GM12878 (cell line): ENCODE data around the gene SPIRE2. TPM values are rescaled to one million over a fixed set of nuclear protein-coding genes. Genes with fewer than 3 reads are reported as not detected.
"Not testable (repeated sequence)": the region's sequence is repeated elsewhere in the genome, so short reads cannot be mapped to it uniquely, and the experiment has no call there.

Source experiments
- ATAC-seq: fragments of 200-7000 bp; cut with Tn5 transposase; 3 replicates; pipeline ENCODE4 v1.9.1; 2020; ENCODE audit warnings: mild to moderate bottlenecking, moderate library complexity
- BruUV-seq: library from RNA; stranded (reverse); fragments of 400-500 nt; replicated peaks from 2 replicates; lab custom pipeline; 2021; lab: Mats Ljungman, UMichigan
- CTCF ChIA-PET: fragments of 300-600 bp; sonication (Branson Sonifier 250); formaldehyde crosslinking; extraction: SDS; loops from one replicate; lab custom pipeline; 2021; ENCODE audit warnings: inconsistent platforms; lab: Yijun Ruan, JAX
- POLR2A ChIA-PET: fragments of 350-600 bp; formaldehyde crosslinking; extraction: SDS; loops from one replicate; lab custom pipeline; 2021; ENCODE audit warnings: inconsistent platforms; lab: Charles Lee
- RAD21 ChIA-PET: fragments of 300-600 bp; sonication (Branson Sonifier 250); formaldehyde crosslinking; loops from one replicate; lab custom pipeline; 2023; ENCODE audit warnings: antibody characterized with exemption; ENCODE audit not compliant: unreplicated experiment; lab: Charles Lee
- SMC1A ChIA-PET: fragments of 300-600 bp; sonication (Branson Sonifier 250); formaldehyde crosslinking; loops from one replicate; lab custom pipeline; 2023; ENCODE audit not compliant: unreplicated experiment, uncharacterized antibody; lab: Charles Lee
- DNase-seq: peaks from one replicate; pipeline ENCODE4 v3.0.0-alpha.2; 2011; ENCODE audit warnings: low read depth, low spot score
- FAIRE-seq: peaks from 3 replicates; lab custom pipeline; 2011; peaks lifted over from hg19 to GRCh38; lab: Jason Lieb, UNC
- H2AFZ ChIP-seq: 2 replicates; pipeline ENCODE4 v1.6.0; 2011; ENCODE audit warnings: low read depth, low read length, control low read depth; ENCODE audit not compliant: control insufficient read depth
- H3K27ac ChIP-seq: 2 replicates; pipeline ENCODE4 v1.5.1; 2011; ENCODE audit warnings: control low read depth; ENCODE audit not compliant: control insufficient read depth, insufficient read depth
- H3K27me3 ChIP-seq, 2 experiments: replicated peaks in 1 of 2; 2 replicates each; pipeline versions ENCODE4 v1.6.0 to v1.6.1; 2011; ENCODE audit warnings: low read length in 1 of 2; ENCODE audit not compliant: control insufficient read depth in 2 of 2, insufficient read depth in 2 of 2
- H3K36me3 ChIP-seq, 2 experiments: 2 replicates each; pipeline ENCODE4 v1.5.1; 2011; ENCODE audit warnings: low read length in 1 of 2; ENCODE audit not compliant: control insufficient read depth in 2 of 2, insufficient read depth in 2 of 2
- H3K4me1 ChIP-seq: 2 replicates; pipeline ENCODE4 v1.6.1; 2011; ENCODE audit warnings: mild to moderate bottlenecking, low read length, moderate library complexity, mixed read lengths; ENCODE audit not compliant: control insufficient read depth, insufficient read depth
- H3K4me2 ChIP-seq: 2 replicates; pipeline ENCODE4 v1.6.0; 2011; ENCODE audit warnings: control low read depth; ENCODE audit not compliant: control insufficient read depth, insufficient read depth
- H3K4me3 ChIP-seq: fragments of 200-600 bp; sonication (generic); 2 replicates; pipeline ENCODE4 v1.5.1; 2016
- H3K79me2 ChIP-seq: 2 replicates; pipeline ENCODE4 v1.6.0; 2011; ENCODE audit warnings: low read length; ENCODE audit not compliant: control insufficient read depth, insufficient read depth
- H3K9ac ChIP-seq: 2 replicates; pipeline ENCODE4 v1.8.0; 2011; ENCODE audit warnings: low read length, control low read depth, mixed read lengths; ENCODE audit not compliant: control insufficient read depth, insufficient read depth
- H3K9me3 ChIP-seq: replicated peaks from 3 replicates; pipeline ENCODE4 v1.5.1; 2011; ENCODE audit warnings: mild to moderate bottlenecking, low read length; ENCODE audit not compliant: control insufficient read depth, insufficient read depth
- H4K20me1 ChIP-seq: 2 replicates; pipeline ENCODE4 v1.6.0; 2011; ENCODE audit not compliant: control insufficient read depth, insufficient read depth
- BMI1 ChIP-seq: fragments of 450-650 bp; IDR thresholded peaks from 2 replicates; pipeline ENCODE4 v1.6.1; 2016; ENCODE audit warnings: mild to moderate bottlenecking, moderate library complexity, borderline replicate concordance
- FOXM1 ChIP-seq: IDR thresholded peaks from 2 replicates; pipeline ENCODE4 v1.6.1; 2012; ENCODE audit warnings: low read depth, mild to moderate bottlenecking, inconsistent platforms, low read length, moderate library complexity
- KDM1A ChIP-seq: fragments of 200-600 bp; sonication (generic); IDR thresholded peaks from 2 replicates; pipeline ENCODE4 v1.6.1; 2016; ENCODE audit warnings: borderline replicate concordance
- NBN ChIP-seq: fragments of 450-650 bp; IDR thresholded peaks from 2 replicates; pipeline ENCODE4 v1.6.1; 2016
- SPI1 ChIP-seq: IDR thresholded peaks from 2 replicates; pipeline ENCODE4 v1.6.1; 2011; ENCODE audit warnings: low read depth, mild to moderate bottlenecking, low read length, moderate library complexity, borderline replicate concordance; ENCODE audit not compliant: insufficient read depth
- SREBF1 ChIP-seq: IDR thresholded peaks from 2 replicates; pipeline ENCODE4 v1.6.1; 2012; ENCODE audit warnings: mild to moderate bottlenecking, low read length
- SUPT20H ChIP-seq: IDR thresholded peaks from 2 replicates; pipeline ENCODE4 v1.6.1; 2011; ENCODE audit warnings: low read depth, mild to moderate bottlenecking, low read length, moderate library complexity, borderline replicate concordance; ENCODE audit not compliant: control insufficient read depth
- WGBS: methylation state at CpG from one replicate; pipeline ENCODE4 v1.1.6; 2016; ENCODE audit warnings: low lambda C conversion rate; ENCODE audit not compliant: insufficient replicate concordance, insufficient coverage; ENCODE audit errors: missing lambda C conversion rate; 5-methylcytosine and 5-hydroxymethylcytosine counted together
- in situ Hi-C: fragments of 300-500 bp; cut with MboI; formaldehyde crosslinking; loops from 9 replicates; pipeline ENCODE4 v1.14.3; 2018; ENCODE audit warnings: mixed read lengths
- intact Hi-C: fragments of 100-400 bp; cut with micrococcal nuclease; formaldehyde crosslinking; loops from one replicate; pipeline ENCODE4 v1.14.2; 2022; ENCODE audit not compliant: unreplicated experiment
- polyA plus RNA-seq, 11 experiments: library from polyadenylated mRNA; depleted of rRNA in 4 of 11; unstranded in 6 of 11; stranded (reverse) in 5 of 11; fragments of >200 nt; fragmentation: Nextera tagmentation in 4 of 11; fragmentation: Illumina TruSeq in 1 of 11; extraction: Ambion mirVana in 4 of 11; extraction: Trizol in 1 of 11; gene quantifications; 1 replicate in 1 of 11; 2 replicates in 10 of 11; pipeline versions ENCODE4 v1.2.1 to v1.2.3, GENCODE V29; 2011 to 2016; ENCODE audit warnings: inconsistent platforms in 2 of 11, missing spikeins in 2 of 11, low read depth in 1 of 11
- total RNA-seq, 4 experiments: library from RNA; depleted of rRNA in 3 of 4; stranded (reverse); fragments of >200 nt in 3 of 4; fragmentation: Illumina TruSeq in 1 of 4; extraction: Trizol in 1 of 4; gene quantifications; 2 replicates each; pipeline versions ENCODE4 v1.2.1 to v1.2.3, GENCODE V29; 2013 to 2021
- TF ChIP-seq, protein P1 (sequence below): fragments of 450-650 bp; IDR thresholded peaks from 2 replicates; pipeline ENCODE4 v1.6.1; 2014; ENCODE audit warnings: mild to moderate bottlenecking

Gene SPIRE2
- total and polyA plus RNA-seq, 10 of the 15 experiments (the other 5 are each of a cell fraction or from before 2014, with no cell fraction given): 0.03 to 0.64 (median 0.27) TPM; not detected in 1

DNA sequence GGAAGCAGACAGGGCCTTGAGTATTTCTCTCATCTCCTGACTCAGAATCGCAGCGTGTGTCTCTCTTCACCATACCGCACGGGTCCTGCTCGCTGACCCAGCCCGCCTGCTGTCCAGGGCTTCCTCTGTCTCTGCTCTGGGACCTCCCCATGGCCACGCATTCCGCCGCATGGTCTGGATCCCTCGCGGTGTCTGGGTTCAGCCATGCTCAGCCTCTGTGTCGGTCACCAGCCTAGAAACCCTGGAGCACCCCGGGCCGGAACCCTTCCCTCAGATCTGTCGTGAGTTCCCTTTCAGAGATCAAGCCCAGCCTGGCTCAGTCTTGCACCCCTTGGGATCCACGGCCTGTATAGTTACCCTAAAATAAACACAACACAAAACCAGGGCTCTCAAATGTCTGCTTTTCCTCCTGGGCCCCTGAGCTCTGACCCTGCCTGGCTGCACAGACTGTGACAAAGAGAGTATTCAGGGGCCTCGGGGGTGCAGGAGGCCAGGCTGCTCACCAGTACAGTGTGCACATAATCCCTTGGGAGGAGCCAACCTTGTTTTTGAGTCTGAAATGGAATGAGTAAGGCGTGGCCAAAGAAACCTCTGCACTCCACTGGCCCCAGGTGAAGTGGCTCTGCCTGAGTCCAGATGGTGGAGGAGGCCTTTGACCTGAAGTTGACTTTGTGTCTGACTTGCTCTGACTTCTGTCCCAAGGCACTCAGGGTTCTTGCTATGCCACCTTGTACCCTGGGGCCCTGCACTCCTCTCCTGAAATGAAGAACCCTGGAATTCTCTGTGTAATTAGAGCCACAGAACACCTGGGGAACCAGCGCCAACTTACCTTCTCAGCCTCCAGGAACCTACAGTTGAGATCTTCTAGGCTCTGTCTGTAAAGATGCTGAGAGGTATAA lies 5.8 kb upstream of the SPIRE2 start (continued):
- TF ChIP-seq FOXM1 (no peak), NBN (no peak), SUPT20H (no peak)

DNA sequence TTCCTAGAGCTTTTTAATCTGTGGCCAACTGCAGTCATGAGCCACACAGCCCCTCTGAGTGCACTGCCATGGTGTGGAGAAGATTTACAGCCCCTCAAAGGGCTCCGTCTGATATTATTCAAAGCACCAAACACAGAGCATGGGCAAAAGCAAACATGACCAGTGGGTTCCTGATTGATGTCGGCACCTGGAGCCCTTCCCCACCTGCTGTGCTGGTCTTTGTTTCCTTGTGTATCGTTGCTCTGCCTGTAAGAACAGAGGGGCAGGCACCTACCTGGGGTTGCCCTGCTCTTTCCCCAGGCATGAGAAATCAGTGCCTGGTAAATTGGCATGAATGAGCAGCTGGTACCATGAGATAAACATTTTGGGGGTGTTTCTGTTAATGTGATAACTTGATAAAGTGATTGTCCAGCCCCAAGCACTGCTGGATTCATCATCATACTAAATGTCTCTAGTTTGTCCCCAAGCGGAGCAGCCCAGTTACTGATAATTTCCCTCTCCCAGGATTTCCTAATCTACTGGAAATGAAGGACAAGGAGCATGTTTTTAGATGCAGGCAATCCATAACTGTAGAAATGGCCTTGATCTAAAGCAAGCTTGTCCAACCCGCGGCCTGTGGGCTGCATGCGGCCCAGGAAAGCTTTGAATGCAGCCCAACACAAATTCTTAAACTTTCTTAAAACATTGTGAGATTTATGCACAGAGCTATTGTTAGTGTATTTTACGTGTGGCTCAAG lies 5.0 kb upstream of the SPIRE2 start:
- no peak for DNase-seq
- ChIA-PET POLR2A (no interaction called here), CTCF (interaction anchor here (0.6 kb wide), 1 partner anchor 31 kb away, joined by 4 read pairs; no protein-coding TSS in a partner anchor)

DNA sequence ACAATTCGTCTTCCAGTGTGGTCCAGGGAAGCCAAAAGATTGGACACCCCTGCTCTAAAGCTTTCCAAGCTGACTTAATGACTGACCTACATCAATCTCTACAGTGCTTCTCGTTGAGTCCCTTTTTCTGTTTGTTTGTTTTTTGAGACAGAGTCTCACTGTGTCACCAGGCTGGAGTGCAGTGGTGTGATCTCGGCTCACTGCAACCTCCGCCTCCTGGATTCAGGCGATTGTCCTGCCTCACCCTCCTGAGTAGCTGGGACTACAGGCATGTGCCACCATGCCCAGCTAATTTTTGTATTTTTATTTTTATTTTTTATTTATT lies 4.5 kb upstream of the SPIRE2 start:
- BruUV-seq, H3K36me3 ChIP-seq, H3K4me2 ChIP-seq, in situ Hi-C loops, FAIRE-seq, DNase-seq, H3K4me1 ChIP-seq, RAD21 ChIA-PET, H3K9ac ChIP-seq, H4K20me1 ChIP-seq, H3K27me3 ChIP-seq, H3K79me2 ChIP-seq, SMC1A ChIA-PET, POLR2A ChIA-PET, H2AFZ ChIP-seq, H3K4me3 ChIP-seq, H3K27ac ChIP-seq, H3K9me3 ChIP-seq, ATAC-seq, intact Hi-C loops: not testable (repeated sequence)
- WGBS: 56% methylated on average over 5 of the region's 5 CpGs
- CTCF ChIA-PET: interaction anchor here (0.6 kb wide), 1 partner anchor 30 kb away, joined by 4 read pairs; no protein-coding TSS in a partner anchor

More for the DNA sequence above, 5.0 kb upstream of the SPIRE2 start:
- H3K36me3 ChIP-seq: no peaks in the 10 kb centered on the region
- no peak overlapping the region for H3K9ac ChIP-seq
- H3K9me3 ChIP-seq: no peaks in the 10 kb centered on the region
- no TSS peak for BruUV-seq
- ATAC-seq (no peak), FAIRE-seq (no peak)
- intact Hi-C loops (no loop called here), in situ Hi-C loops (no loop called here)
- RAD21 ChIA-PET: no interaction called here
- H3K4me1 ChIP-seq: no peaks in the 10 kb centered on the region
- peaks cover 0 to 1% of the 10 kb centered on the region in 2 experiments; a peak in 3 of 4 replicates for H3K27me3 ChIP-seq
- H3K4me2 ChIP-seq: no peak overlapping the region
- 78% methylated on average over 8 of the region's 8 CpGs for WGBS
- no peak for TF ChIP-seq KDM1A
- TF ChIP-seq SPI1: no peak
- no peak for TF ChIP-seq BMI1
- TF ChIP-seq, protein P1, sequence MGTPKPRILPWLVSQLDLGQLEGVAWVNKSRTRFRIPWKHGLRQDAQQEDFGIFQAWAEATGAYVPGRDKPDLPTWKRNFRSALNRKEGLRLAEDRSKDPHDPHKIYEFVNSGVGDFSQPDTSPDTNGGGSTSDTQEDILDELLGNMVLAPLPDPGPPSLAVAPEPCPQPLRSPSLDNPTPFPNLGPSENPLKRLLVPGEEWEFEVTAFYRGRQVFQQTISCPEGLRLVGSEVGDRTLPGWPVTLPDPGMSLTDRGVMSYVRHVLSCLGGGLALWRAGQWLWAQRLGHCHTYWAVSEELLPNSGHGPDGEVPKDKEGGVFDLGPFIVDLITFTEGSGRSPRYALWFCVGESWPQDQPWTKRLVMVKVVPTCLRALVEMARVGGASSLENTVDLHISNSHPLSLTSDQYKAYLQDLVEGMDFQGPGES: no peak
- no peak for TF ChIP-seq SREBF1
- no peaks in the 10 kb centered on the region for H3K79me2 ChIP-seq
- no peak overlapping the region for H3K4me3 ChIP-seq
- H4K20me1 ChIP-seq: no peaks in the 10 kb centered on the region
- no peak overlapping the region for H2AFZ ChIP-seq
- SMC1A ChIA-PET: no interaction called here
- H3K27ac ChIP-seq: no peak overlapping the region
